Activated CD8-positive, alpha-beta T cell treated with anti-CD3 and anti-CD28 coated beads for 36 hours (primary cell): ENCODE measurements around the gene RIPK1. TPM values are rescaled to one million over a fixed set of nuclear protein-coding genes. Genes with fewer than 3 reads are reported as not detected.

Experiments
- ATAC-seq: fragments of 200-7000 bp; cut with Tn5 transposase; one replicate; pipeline ENCODE4 v1.10.0; 2021; ENCODE audit warnings: mild to moderate bottlenecking, moderate library complexity
- CTCF ChIA-PET: fragments of 350-600 bp; sonication (Branson Sonifier 250); formaldehyde crosslinking; loops from one replicate; lab custom pipeline; 2021; ENCODE audit warnings: antibody characterized with exemption; lab: Charles Lee
- POLR2A ChIA-PET: fragments of 350-600 bp; sonication (Branson Sonifier 250); formaldehyde crosslinking; loops from one replicate; lab custom pipeline; 2021; ENCODE audit warnings: antibody characterized with exemption; lab: Charles Lee
- DNase-seq: peaks from one replicate; pipeline ENCODE4 v3.0.0-alpha.2; 2020
- H3K27ac Mint-ChIP-seq: one replicate; pipeline ENCODE4 v1.8.0; 2021; ENCODE audit warnings: mild to moderate bottlenecking, mixed read lengths
- H3K27me3 Mint-ChIP-seq: one replicate; pipeline ENCODE4 v1.8.0; 2021; ENCODE audit warnings: mixed read lengths
- H3K36me3 Mint-ChIP-seq: one replicate; pipeline ENCODE4 v1.8.0; 2021; ENCODE audit warnings: low read depth, mixed read lengths
- H3K4me1 Mint-ChIP-seq: one replicate; pipeline ENCODE4 v1.8.0; 2021; ENCODE audit warnings: low read depth, mixed read lengths
- H3K4me3 Mint-ChIP-seq: one replicate; pipeline ENCODE4 v1.8.0; 2021; ENCODE audit warnings: mild to moderate bottlenecking, moderate library complexity, mixed read lengths
- H3K9me3 Mint-ChIP-seq: one replicate; pipeline ENCODE4 v1.8.0; 2021; ENCODE audit warnings: mixed read lengths
- CTCF ChIP-seq: fragments of 200-600 bp; IDR thresholded peaks from one replicate; pipeline ENCODE4 v1.8.0; 2022; ENCODE audit warnings: antibody characterized with exemption, mild to moderate bottlenecking
- intact Hi-C: fragments of 100-400 bp; cut with micrococcal nuclease; formaldehyde crosslinking; loops from one replicate; pipeline ENCODE4 v1.10.0; 2022
- total RNA-seq, 2 experiments: library from RNA; stranded (reverse); gene quantifications; one replicate each; pipeline ENCODE4 v1.2.3, GENCODE V29; 2021

RIPK1 gene
- total RNA-seq, 2 experiments from 2014 or later: 8.8 to 9.0 TPM

DNA sequence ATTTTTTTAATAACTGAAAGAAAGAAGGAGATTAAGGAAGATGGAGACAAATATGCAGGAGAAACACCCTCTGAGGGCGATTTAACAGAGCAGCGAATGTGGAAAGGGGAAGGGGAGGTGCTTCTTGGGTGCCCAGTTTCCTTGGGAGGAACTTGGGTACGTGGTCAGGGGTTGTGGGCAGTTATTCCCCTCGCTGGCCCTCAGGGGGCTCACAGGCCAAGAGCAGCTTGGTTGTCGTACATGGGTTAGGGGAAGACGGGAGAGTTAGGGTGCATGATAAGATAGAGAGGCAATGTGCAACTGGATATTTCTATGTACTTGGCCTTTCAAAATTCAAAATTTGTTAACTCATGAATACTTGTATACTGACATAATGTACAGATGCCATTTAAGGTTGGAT, 96.1 kb downstream of the RIPK1 start:
- no peak for TF ChIP-seq CTCF
- intact Hi-C loops: no loop called here
- Mint-ChIP-seq H3K36me3 (peaks cover 5% of the 10 kb centered on the region), H3K9me3 (peaks cover 8% of the 10 kb centered on the region), H3K4me1 (peaks cover 21% of the 10 kb centered on the region), H3K4me3 (no peak overlapping the region), H3K27ac (no peak overlapping the region), H3K27me3 (peaks cover 6% of the 10 kb centered on the region)
- DNase-seq: no peak
- CTCF ChIA-PET: interaction anchor here (2.3 kb wide), 1 partner anchor 87 kb away, joined by 8 read pairs; no protein-coding TSS in a partner anchor
- no peak for ATAC-seq
- POLR2A ChIA-PET: no interaction called here

Other genes starting within 250 kb of the RIPK1 start
- 10 to 100 TPM; 55.8 to 60.0 TPM for gene SERPINB1, start 226.6 kb upstream of the RIPK1 start, total RNA-seq
- gene SERPINB9, start 165.2 kb upstream of the RIPK1 start, total RNA-seq: 10 to 100 TPM; 65.7 to 70.3 TPM
- 10 to 100 TPM; 52.2 to 53.8 TPM for gene SERPINB6, start 96.9 kb upstream of the RIPK1 start, total RNA-seq
- 10 to 100 TPM; 23.8 to 24.7 TPM for gene NQO2, start 68.6 kb upstream of the RIPK1 start, total RNA-seq
- 1 to 10 TPM; 8.4 to 9.5 TPM for gene BPHL, start 50.2 kb downstream of the RIPK1 start, total RNA-seq
- 1 to 10 TPM; 1.3 to 1.5 TPM for gene TUBB2A, start 89.0 kb downstream of the RIPK1 start, total RNA-seq
- gene TUBB2B, start 159.2 kb downstream of the RIPK1 start, total RNA-seq: under 1 TPM; 0.41 to 0.67 TPM
- gene PSMG4, start 190.5 kb downstream of the RIPK1 start, total RNA-seq: 10 to 100 TPM; 50.2 to 53.9 TPM